ENCODE data around the gene PLS3. TPM values are rescaled to one million over a fixed set of nuclear protein-coding genes. Genes with fewer than 3 reads are reported as not detected.
A peak's percentile ranks its signal among the peaks of the same experiment; 100 is the strongest.

PLS3 gene
- total RNA-seq, 2 donors from 2014 or later = 466 to 474 TPM

DNA sequence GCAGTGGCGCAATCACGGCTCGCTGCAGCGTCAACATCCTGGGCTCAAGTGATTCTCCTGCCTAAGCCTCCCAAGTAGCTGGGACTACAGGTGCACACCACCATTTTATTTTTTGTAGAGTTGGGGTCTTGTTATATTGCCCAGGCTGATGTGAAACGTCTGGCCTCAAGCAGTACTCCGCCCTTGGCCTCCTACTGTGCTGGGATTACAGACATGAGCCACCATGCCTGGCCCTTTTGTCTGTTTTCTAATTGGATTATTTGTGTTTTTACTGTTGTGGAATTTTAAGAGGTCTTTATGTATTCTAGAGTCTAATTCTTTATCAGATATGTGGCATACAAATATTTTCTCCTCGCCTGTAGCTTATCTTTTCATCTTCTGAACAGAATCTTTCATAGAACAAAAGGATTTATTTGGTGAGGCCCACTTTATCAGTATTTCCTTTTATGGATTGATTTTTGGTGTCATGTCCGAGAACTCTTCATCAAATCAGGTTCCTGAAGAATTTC lies 18.9 kb downstream of the PLS3 start:
- H3K4me1 ChIP-seq (ENCODE audit: control insufficient read depth in 1 of 2, low read depth in 2 of 2) = peaks cover 5 to 42% of the 10 kb centered on the region in 2 donors
- H3K4me3 ChIP-seq = peak overlapping the region; percentile 33
- peak overlapping the region; percentile 38 to 79 for H3K27ac ChIP-seq
- ATAC-seq (ENCODE audit: insufficient number of reproducible peaks, low FRiP score, low read depth) (no peak), DNase-seq (ENCODE audit: low spot score) (no peak)
- TF ChIP-seq CTCF (IDR thresholded peaks at IDR 0.05) = no peak
- no peaks in the 10 kb centered on the region for H3K9me3 ChIP-seq
- H3K27me3 ChIP-seq (replicated peaks; ENCODE audit: insufficient read depth) = no peaks in the 10 kb centered on the region
- peaks cover 4% of the 10 kb centered on the region for H3K36me3 ChIP-seq

DNA sequence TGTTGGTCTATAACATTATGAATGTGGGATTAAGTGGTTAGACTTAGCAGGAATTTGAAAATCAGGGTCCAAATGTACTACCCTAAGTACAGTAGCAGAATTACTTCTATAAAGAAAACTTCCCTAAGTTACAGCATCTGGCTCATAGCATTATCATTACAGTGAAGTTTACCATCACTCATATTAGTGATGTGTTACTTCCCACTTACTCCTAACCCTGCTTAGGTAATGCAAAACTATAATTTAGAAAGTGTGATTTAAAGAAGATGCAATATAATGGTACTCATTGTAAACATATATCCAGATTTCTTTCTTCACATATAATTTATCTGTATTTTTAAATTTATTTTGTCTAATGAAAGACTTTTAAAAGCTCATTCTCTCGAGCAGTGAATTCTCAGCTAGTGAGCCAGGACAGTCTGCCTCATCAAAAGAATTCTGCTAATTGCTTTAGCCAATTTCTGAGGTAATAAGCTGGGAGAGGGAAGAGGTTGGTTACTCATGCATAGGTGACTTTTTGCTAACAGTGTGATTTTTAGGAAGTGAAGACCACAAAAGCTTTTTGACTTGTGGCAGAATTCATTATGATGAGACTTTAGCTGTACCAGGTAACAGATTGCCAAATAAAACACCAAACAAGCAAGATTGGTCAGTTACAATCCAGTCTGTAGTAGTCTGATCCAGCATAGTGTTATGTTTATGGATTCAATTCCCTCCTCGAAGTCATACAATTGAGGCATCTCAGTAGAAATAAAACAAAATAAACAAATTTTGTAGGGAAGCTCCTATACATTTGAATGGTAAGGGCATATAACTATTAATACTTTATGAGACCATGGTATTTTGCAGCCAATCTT lies 21.0 kb downstream of the PLS3 start:
- Histone ChIP-seq H3K4me3 (peak overlapping the region; percentile 50), H3K9me3 (no peaks in the 10 kb centered on the region), H3K36me3 (no peaks in the 10 kb centered on the region), H3K27me3 (replicated peaks; ENCODE audit: insufficient read depth) (no peaks in the 10 kb centered on the region), H3K4me1 (ENCODE audit: control insufficient read depth in 1 of 2, low read depth in 2 of 2) (peaks cover 5 to 47% of the 10 kb centered on the region in 2 donors), H3K27ac (peak overlapping the region; percentile 65 to 79)
- DNase-seq (ENCODE audit: low spot score) = no peak
- TF ChIP-seq CTCF (IDR thresholded peaks at IDR 0.05) = no peak
- ATAC-seq (ENCODE audit: insufficient number of reproducible peaks, low FRiP score, low read depth) = no peak

GRCh38 chrX:115582616-115583495 lies 21.9 kb downstream of the PLS3 start:
- Histone ChIP-seq H3K4me3 (peak overlapping the region; percentile 50), H3K9me3 (no peaks in the 10 kb centered on the region), H3K27me3 (replicated peaks; ENCODE audit: insufficient read depth) (no peaks in the 10 kb centered on the region), H3K27ac (peak overlapping the region; percentile 65 to 79), H3K4me1 (ENCODE audit: control insufficient read depth in 1 of 2, low read depth in 2 of 2) (peaks cover 5 to 45% of the 10 kb centered on the region in 2 donors), H3K36me3 (no peaks in the 10 kb centered on the region)
- ATAC-seq (ENCODE audit: insufficient number of reproducible peaks, low FRiP score, low read depth) = no peak
- DNase-seq (ENCODE audit: low spot score) = no peak
- TF ChIP-seq CTCF (IDR thresholded peaks at IDR 0.05) = no peak

DNA sequence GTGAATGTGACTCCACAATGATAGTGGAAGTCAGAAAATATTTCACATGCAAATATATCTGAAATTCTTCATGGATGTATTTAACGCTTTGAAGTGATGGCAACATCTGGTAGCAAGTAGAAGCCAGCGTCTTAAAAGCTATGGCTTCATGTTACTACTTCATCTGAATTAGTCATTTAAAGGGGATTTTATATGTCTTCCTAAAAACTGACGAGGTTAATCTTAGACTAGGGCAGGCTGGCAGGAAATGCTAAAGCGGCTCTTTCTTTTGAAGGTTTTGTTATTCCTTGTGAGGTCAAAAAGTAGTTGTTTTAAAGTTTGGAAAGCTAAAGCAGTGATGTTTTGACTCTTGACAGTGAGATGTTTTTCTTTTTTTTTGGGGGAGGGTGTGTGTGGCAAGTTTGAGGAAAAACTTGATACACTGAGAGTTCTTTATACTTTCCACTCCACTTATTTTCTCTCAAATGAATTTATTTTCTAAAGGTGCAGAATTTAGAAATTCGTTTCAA lies 22.6 kb downstream of the PLS3 start:
- H3K27ac ChIP-seq = peak overlapping the region; percentile 65 to 79
- ATAC-seq (ENCODE audit: insufficient number of reproducible peaks, low FRiP score, low read depth) = no peak
- no peaks in the 10 kb centered on the region for H3K9me3 ChIP-seq
- no peak for DNase-seq (ENCODE audit: low spot score)
- H3K4me3 ChIP-seq = peak overlapping the region; percentile 50
- no peaks in the 10 kb centered on the region for H3K36me3 ChIP-seq
- peaks cover 5 to 43% of the 10 kb centered on the region in 2 donors for H3K4me1 ChIP-seq (ENCODE audit: control insufficient read depth in 1 of 2, low read depth in 2 of 2)
- H3K27me3 ChIP-seq (replicated peaks; ENCODE audit: insufficient read depth) = no peaks in the 10 kb centered on the region
- no peak for TF ChIP-seq CTCF (IDR thresholded peaks at IDR 0.05)
